Spleen (tissue), 7 donors: ENCODE data around the gene FLYWCH1.

Experiments used
- POLR2A ChIP-seq, 3 donors: fragments of 450-650 bp; IDR thresholded peaks; one replicate each; pipeline ENCODE4 v1.5.1; 2017; ENCODE audit warnings: antibody characterized with exemption in 3 of 3, mild to moderate bottlenecking in 1 of 3
- POLR2AphosphoS5 ChIP-seq, 3 donors: sonication (generic); formaldehyde crosslinking; IDR thresholded peaks; one replicate each; pipeline ENCODE4 v1.5.1; 2017; ENCODE audit warnings: antibody characterized with exemption in 3 of 3
- TF ChIP-seq, protein P1 (sequence below), 11 experiments: fragments of 200-600 bp in 7 of 11; fragments of 450-650 bp in 4 of 11; sonication (generic) in 4 of 11; IDR thresholded peaks in 8 of 11; conservative IDR thresholded peaks in 3 of 11; 1 replicate in 7 of 11; 2 replicates in 4 of 11; pipeline versions ENCODE4 v1.4.0 to v1.8.0; 2016 to 2021; ENCODE audit warnings: antibody characterized with exemption in 11 of 11, inconsistent platforms in 4 of 11, mild to moderate bottlenecking in 1 of 11
- donor health status: DM: no; HTN: no; CAD: no; lungs with moderate emphysema.
- donor health status: DM: no; HTN: no; CAD: no.
- donor health status: DM: no; HTN: no; CAD: no.

DNA sequence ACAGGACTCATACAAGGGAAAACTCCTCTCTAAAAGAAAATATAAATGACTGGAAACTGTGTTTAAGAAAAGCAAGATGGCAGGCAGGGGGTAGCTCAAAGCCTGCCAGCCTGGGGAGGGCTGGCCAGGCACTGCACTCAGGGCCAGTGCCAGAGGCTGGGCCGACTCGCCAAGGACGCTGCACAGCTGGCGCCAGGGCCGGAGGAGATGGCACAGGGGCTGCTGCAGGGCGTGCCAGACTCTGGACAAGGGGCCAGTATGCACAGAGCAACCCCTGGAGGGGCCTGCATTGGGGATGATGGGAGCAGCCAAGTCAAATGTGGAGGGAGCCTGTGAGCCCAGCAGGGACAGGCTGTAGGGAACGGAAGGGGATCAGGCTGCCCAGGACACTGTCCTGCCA, 64.5 kb downstream of the FLYWCH1 start:
- TF ChIP-seq POLR2A (IDR thresholded peaks at IDR 0.05) (no peak), POLR2AphosphoS5 (IDR thresholded peaks at IDR 0.05) (no peak)
- TF ChIP-seq, protein P1, sequence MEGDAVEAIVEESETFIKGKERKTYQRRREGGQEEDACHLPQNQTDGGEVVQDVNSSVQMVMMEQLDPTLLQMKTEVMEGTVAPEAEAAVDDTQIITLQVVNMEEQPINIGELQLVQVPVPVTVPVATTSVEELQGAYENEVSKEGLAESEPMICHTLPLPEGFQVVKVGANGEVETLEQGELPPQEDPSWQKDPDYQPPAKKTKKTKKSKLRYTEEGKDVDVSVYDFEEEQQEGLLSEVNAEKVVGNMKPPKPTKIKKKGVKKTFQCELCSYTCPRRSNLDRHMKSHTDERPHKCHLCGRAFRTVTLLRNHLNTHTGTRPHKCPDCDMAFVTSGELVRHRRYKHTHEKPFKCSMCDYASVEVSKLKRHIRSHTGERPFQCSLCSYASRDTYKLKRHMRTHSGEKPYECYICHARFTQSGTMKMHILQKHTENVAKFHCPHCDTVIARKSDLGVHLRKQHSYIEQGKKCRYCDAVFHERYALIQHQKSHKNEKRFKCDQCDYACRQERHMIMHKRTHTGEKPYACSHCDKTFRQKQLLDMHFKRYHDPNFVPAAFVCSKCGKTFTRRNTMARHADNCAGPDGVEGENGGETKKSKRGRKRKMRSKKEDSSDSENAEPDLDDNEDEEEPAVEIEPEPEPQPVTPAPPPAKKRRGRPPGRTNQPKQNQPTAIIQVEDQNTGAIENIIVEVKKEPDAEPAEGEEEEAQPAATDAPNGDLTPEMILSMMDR (IDR thresholded peaks at IDR 0.05 in 8 of 11, conservative IDR thresholded peaks at IDR 0.05 in 3 of 11): no peak
